Ishikawa (cell line): Measurements from ENCODE around the gene KRT14.

ENCODE experiments used
- EP300 ChIP-seq: IDR thresholded peaks from 2 replicates; pipeline ENCODE4 v1.6.1; 2012; ENCODE audit warnings: borderline replicate concordance
- TAF1 ChIP-seq: IDR thresholded peaks from 2 replicates; pipeline ENCODE4 v1.6.1; 2012; ENCODE audit warnings: low read depth, mild to moderate bottlenecking
- TF ChIP-seq, protein P1 (sequence below): IDR thresholded peaks from 2 replicates; pipeline ENCODE4 v1.6.1; 2012
- TF ChIP-seq, protein P2 (sequence below): IDR thresholded peaks from 2 replicates; pipeline ENCODE4 v1.6.1; 2012; ENCODE audit warnings: low read depth, mild to moderate bottlenecking

DNA sequence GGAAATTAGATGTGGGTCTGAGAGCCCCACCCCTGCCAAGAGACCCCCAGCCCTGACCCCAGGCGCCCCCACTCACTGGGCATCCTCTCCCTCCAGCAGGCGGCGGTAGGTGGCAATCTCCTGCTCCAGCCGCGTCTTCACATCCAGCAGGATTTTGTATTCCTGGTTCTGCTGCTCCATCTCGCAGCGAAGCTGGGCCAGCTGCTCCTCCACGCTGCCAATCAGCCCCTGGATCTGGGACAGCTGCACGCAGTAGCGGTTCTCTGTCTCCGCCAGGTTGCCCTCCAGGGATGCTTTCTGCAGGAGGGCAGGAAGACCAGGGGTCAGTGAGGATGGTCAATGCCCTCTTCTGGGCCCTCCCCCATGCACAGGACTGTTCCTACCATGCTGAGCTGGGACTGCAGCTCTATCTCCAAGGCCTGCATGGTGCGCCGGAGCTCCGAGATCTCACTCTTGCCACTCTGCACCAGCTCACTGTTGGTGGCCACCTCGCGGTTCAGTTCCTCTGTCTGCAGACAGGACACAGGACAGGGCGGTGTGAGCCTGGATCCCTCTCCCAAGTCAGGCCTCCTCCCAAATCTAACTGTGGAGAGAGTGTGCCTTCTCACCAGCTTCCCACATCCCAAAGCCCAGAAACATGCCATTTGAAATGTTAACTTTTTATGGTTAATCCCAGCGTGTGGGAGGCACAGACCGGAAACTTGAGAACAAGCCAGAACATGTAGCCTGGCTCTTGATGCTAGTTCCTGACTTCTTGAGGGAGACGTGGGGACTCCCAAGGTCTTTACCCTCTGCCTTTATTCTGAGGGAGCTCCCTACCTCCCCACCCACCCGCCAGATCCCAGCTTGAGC lies 34.1 kb upstream of the KRT14 start:
- no peak for TF ChIP-seq EP300
- TF ChIP-seq TAF1, result no peak
- TF ChIP-seq, protein P1, sequence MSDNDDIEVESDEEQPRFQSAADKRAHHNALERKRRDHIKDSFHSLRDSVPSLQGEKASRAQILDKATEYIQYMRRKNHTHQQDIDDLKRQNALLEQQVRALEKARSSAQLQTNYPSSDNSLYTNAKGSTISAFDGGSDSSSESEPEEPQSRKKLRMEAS, result no peak
- TF ChIP-seq, protein P2, sequence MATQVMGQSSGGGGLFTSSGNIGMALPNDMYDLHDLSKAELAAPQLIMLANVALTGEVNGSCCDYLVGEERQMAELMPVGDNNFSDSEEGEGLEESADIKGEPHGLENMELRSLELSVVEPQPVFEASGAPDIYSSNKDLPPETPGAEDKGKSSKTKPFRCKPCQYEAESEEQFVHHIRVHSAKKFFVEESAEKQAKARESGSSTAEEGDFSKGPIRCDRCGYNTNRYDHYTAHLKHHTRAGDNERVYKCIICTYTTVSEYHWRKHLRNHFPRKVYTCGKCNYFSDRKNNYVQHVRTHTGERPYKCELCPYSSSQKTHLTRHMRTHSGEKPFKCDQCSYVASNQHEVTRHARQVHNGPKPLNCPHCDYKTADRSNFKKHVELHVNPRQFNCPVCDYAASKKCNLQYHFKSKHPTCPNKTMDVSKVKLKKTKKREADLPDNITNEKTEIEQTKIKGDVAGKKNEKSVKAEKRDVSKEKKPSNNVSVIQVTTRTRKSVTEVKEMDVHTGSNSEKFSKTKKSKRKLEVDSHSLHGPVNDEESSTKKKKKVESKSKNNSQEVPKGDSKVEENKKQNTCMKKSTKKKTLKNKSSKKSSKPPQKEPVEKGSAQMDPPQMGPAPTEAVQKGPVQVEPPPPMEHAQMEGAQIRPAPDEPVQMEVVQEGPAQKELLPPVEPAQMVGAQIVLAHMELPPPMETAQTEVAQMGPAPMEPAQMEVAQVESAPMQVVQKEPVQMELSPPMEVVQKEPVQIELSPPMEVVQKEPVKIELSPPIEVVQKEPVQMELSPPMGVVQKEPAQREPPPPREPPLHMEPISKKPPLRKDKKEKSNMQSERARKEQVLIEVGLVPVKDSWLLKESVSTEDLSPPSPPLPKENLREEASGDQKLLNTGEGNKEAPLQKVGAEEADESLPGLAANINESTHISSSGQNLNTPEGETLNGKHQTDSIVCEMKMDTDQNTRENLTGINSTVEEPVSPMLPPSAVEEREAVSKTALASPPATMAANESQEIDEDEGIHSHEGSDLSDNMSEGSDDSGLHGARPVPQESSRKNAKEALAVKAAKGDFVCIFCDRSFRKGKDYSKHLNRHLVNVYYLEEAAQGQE, result no peak
